PC-9 (cell line): Measurements from ENCODE around the gene GYS1.

Experiments
- EZH2 ChIP-seq: fragments of 200-600 bp; sonication (generic); IDR thresholded peaks from 2 replicates; pipeline ENCODE4 v1.8.0; 2017; ENCODE audit warnings: antibody characterized with exemption, low read depth
- TF ChIP-seq, protein P1 (sequence below): fragments of 200-600 bp; sonication (generic); conservative IDR thresholded peaks from 2 replicates; pipeline ENCODE4 v1.6.1; 2017; ENCODE audit warnings: mixed run types, antibody characterized with exemption, mild to moderate bottlenecking, moderate library complexity

DNA sequence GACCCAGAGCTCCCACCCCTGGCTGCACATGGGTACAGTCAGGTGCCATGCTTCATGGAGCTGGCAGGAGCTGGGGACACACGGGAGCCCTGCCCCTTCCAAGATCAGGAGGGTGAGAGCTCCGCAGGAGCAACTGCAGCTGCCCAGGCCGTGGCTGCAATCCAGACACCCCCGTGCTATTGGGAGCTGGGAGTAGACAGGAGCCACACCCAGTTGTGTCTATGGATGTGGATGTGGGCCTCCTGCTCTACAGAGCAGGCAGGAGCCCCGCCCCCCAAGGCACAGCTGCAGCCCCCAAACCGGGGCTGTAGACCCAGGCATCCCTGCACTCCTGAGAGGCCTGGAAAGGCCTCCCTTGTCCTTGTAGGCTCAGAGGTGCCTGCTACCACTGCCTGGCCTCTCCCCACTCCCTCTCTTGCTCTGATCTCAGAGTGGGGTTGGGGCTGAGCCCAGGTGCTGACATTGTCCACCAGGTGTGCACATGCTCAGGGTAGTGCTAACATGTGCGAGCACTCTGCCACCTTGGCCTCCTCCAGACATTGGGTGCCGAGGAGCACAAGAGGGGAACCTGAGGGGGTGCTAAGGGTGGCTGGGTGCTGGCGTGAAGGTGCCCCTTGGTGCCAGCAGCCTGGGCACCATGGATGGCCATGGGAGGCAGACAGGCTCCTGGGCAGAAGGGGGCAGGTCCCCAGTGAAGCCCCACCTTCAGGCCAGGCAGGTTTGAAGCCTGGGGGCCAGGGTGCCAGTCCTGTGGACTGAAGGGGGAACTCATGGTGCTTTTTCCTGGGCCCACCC is 46.4 kb downstream of the GYS1 start:
- TF ChIP-seq, protein P1, sequence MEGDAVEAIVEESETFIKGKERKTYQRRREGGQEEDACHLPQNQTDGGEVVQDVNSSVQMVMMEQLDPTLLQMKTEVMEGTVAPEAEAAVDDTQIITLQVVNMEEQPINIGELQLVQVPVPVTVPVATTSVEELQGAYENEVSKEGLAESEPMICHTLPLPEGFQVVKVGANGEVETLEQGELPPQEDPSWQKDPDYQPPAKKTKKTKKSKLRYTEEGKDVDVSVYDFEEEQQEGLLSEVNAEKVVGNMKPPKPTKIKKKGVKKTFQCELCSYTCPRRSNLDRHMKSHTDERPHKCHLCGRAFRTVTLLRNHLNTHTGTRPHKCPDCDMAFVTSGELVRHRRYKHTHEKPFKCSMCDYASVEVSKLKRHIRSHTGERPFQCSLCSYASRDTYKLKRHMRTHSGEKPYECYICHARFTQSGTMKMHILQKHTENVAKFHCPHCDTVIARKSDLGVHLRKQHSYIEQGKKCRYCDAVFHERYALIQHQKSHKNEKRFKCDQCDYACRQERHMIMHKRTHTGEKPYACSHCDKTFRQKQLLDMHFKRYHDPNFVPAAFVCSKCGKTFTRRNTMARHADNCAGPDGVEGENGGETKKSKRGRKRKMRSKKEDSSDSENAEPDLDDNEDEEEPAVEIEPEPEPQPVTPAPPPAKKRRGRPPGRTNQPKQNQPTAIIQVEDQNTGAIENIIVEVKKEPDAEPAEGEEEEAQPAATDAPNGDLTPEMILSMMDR = no peak
- no peak for TF ChIP-seq EZH2
